GM18517 (cell line): Measurements from ENCODE around the gene SHANK3.
"Not testable (repeated sequence)": the region's sequence is repeated elsewhere in the genome, so short reads cannot be mapped to it uniquely, and the experiment has no call there.

Experiments used
- ATAC-seq: cut with Tn5 transposase; IDR thresholded peaks from one replicate; pipeline ENCODE4 v1.9.1; 2021; ENCODE audit warnings: mild to moderate bottlenecking, moderate library complexity; ENCODE audit not compliant: unreplicated experiment

SHANK3 gene

DNA sequence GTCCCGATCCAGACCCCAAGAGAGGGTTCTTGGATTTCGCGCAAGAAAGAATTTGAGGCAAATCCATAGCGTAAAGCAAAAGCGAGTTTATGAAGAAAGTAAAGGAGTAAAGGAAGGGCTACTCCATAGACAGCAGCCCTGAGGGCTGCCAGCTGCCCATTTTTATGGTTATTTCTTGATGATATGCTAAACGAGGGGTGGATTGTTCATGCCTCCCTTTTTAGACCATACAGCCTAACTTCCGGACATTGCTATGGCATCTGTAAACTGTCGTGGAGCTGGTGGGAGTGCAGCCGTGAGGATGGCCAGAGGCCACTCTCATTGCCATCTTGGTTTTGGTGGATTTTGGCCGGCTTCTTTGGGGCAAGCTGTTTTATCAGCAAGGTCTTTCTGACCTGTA lies 19.4 kb upstream of the SHANK3 start:
- ATAC-seq: no peak

DNA sequence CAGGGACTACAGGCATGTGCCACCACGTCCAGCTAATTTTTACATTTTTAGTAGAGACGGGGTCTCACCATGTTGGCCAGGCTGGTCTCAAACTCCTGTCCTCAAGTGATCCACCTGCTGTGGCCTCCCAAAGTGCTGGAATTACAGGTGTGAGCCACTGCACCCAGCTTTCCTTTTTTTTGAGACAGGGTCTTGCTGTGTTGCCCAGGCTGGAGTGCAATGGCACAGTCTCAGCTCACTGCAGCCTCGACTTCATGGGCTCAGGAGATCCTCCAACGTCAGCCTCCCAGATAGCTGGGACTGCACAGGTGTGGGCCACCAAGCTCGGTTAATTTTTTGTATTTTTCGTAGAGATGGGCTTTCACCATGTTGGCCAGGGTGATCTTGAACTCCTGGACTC lies 18.0 kb upstream of the SHANK3 start:
- ATAC-seq: not testable (repeated sequence)

DNA sequence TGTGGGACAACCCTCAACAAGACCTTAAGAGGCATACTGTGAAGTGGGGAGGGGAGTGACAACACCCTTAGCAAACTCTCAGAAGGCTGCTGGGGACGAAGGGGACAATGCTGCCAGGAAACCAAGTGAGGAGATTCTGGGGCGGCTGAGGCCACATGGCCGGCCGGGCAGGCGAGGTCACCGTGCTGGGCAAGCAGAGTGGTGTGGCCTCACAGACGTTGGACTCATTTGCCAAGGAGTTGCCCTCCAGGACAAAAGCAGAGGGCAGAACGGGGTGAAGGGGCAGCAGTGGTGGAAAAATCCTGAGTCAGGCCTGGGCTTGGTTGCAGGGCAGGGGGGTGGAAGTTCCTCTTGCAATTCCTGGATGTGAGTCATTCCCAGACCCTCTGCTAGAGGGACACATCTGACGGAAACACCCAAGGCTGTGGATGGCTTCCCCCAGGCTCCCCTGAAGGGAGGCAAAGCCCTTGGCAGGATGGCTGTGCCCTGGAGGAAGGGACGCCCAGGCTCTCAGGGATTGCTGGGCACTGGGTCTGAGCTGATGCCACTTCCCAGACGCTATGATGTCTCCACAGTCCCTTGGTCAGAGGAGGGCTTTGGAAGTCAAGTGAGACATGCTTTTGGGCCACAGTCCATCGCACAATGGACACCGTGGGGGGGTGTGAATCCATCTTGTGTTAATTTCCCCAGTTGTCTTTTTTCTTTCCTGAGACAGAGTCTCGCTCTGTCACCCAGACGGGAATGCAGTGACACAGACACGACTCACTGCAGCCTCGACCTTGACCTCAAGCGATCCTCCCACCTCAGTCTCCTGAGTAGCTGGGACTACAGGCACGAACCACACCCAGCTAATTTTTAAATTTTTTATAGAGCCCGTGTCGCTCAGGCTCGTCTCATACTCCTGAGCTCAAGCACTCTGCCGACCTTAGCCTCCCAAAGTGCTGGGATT lies 16.2 kb upstream of the SHANK3 start:
- no peak for ATAC-seq

DNA sequence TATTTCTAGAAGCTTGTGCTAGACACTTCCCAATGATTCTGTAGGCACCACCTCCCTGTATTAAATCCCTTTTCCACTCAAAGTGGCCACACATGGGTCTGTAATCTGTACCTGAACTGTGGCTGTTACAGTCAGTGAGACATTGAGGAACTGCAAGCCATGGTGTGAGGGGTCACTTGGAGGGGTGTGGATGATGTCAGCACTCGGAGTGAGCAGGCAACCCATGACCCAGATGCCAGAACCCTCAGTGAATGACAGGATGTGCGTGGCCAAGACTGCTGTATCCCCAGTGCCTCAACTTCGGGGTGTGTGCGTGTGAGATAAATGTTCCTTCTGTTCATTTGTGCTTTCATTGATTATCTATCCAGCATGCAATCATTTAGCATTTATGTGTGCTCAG lies 14.7 kb upstream of the SHANK3 start:
- no peak for ATAC-seq

DNA sequence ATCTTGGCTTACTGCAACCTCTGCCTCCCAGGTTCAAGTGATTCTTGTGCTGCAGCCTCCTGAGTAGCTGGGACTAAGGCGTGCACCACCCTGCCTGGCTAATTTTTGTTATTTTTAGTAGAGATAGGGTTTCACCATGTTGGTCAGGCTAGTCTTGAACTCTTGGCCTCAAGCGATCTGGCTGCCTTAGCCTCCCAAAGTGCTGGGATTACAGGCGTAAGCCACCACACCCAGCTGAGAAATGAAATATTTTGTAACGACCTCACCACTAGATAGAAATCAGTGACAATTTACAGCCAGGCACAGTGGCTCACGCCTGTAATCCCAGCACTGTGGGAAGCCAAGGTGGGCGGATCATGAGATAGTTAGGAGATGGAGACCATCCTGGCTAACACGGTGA lies 12.9 kb upstream of the SHANK3 start:
- not testable (repeated sequence) for ATAC-seq

DNA sequence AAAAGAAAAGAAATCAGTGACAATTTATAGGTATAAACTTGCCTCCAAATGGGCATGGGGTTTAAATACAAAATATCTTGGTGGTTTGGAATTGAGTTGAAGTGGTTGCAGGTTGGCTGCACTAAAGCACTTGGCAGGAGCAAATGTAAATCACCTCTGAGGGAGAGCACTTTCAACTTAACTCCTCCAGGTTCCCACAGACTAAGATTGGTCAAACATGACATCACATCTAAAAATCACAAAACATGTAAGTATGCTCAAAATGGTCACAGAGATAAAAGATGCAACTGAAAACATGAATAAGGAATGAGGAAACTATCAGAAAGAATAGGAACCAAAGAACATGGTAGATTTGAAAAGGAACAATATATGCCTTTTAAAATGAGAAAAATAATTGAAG lies 12.3 kb upstream of the SHANK3 start:
- ATAC-seq: no peak

DNA sequence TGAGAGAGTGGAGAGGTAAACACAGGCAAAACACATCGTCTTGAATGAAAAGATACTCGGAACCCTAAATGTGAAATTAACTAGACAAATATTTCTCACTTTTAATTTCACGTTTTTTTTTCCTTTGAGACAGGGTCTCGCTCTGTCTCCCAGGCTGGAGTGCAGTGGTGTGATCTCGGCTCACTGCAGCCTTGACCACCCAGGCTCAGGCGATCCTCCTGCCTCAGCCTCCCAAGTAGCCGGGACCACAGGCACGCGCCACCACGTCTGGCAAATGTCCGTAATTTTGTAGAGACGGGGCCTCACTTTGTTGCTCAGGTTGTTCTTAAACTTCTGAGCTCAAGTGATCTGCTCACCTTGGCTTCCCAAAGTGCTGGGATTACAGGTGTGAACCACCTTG lies 7.4 kb upstream of the SHANK3 start:
- ATAC-seq: no peak

DNA sequence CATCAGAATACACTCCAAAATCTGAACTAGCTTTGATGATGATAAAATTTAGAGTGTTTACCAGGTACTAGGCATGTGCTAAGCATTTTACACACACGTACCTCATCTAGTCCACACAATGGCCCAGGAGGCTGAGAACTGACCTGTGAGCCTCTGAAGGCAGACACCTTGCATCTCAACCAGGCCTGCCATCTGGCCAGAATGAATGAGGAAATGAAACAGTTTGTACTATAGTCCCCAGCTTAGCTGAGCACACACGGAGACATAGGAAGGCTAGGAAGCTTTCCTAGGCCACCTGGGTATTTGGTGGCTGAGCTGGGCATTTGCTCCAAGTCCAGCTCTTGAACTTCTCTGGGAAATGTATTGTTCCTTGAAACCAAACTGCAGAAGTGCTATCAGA lies 6.9 kb upstream of the SHANK3 start:
- ATAC-seq: no peak

DNA sequence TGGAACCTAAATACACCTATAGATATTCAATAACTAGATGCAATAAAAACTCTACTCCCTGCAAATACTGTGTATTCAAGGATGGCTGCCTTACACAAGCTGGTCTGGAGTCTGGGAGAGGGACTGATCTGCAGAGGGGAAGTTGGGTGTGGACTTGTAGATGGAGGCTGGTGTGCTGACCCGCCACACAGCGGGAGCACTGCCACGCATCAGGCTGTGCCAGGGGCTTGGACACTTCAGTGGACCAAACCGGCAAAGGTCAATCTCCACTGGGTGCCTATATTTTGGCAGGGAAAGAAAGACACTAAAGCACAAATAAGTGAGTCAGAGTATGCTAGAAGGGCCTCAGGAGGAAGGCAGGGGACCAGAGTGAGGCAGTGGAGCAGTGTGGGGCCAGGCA lies 2.1 kb upstream of the SHANK3 start:
- ATAC-seq: no peak

DNA sequence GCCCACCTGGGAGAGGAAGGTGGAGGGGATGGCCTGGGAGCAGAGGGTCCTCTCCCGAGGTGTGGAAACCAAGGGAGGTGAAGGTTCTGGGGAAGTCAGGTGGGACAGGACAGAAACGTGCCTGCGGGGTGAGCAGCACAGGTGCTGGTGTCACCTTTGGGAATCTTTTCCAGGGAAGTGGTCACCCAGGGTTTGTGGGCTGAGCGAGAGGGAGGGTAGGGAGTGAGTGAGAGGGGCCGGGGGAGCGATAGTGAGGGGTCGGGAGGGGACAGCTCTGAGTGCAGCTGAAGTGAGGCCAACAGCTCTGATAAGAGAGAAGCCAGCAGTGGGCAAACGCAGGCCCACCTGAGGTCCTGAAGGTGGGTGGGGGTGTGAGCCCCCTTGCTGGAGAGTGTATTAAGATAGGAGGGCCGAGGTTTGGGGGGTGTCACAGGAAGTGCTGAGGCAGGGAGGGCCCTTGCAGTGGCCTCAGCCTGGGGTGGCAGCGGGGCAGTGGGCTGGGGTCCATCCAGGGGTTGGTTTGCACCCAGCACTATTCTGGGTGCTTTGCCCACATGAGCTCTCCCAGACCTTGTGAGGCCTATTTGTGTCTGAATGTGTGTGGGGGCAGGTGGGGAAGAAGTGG lies 1.6 kb upstream of the SHANK3 start:
- no peak for ATAC-seq

DNA sequence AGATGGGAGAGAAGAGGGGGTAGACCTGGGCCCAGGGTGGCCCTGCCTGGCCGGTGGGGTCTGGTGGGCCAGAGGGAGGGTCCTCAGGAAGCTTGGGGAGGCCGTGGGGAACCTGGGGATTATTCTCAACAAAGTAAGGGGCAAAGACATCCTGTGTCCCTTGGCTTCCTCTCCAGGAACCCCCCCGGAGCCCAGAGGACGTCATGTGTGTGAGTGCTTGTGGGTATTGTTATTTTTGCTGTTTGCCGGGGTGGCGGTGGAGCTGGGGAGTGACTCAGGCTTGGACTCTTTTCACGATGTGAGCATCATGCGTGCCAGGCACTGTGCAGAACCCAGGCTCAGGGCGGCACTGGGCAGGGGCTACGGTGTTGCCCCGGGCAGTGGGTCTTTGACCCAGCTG lies 982 bp upstream of the SHANK3 start:
- no peak for ATAC-seq

DNA sequence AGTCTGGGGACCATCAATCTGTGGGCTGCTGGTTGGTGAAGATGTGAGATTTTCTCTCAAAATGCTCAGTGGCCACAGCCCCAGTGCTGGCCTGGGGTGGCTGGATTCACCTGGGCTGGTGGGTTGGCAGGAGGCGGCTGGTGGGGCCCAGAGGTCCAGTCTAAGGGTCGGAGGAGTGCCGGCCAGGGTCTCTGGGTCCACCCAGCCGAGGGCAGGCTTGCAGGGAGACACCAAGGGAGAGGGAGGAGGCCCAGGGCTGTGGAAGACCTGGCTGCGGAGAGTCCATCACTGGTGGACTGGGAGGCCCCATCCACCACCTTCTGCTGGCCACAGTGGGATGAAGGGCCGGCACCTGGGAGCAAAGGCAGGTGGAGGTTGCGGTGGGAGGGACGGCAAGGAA lies 582 bp upstream of the SHANK3 start:
- no peak for ATAC-seq

DNA sequence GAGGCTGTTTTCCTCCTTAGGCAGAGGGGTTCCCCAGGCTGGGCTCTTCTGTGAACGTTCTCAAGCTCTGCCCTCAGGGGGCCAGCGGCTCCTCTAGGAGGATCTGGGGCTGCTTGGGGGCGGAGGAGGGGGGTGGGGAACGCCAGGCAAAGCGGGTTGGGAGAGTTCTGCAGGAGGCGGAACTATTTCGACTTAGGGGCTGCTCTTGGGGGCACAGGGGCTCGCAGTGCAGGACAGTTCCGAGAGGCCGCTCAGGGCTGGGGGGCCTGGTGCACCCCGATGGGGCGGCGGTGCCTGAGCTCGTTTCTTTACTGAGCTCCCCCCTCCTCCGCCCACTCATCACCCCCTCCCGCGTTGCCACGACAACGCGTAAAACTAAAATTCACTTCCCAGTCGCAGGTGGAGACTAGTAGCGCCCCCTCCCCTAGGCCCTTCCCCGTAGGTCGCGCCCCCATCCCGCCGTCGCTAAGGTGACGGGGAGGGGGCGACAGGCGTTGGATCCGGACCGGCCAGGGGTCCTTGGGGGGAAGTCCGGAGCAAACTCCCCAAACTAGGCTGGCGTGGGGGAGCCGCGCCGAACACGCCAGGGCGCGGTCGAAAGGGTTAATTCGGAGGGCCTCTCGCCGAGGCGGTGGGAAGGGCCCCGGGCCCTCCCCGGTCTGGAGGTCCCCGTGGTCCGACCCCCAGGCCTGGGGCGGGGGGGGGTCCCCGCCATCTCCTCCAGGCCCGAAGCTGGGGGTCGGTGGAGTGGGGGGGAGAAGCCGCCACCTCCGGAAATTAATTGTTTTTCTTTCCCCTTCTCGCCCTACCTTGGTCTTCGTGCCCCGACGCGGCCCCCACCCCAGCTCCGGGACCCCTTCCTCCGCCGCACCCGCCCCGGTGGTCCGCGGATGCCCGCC lies 857 bp downstream of the SHANK3 start:
- ATAC-seq: no peak

DNA sequence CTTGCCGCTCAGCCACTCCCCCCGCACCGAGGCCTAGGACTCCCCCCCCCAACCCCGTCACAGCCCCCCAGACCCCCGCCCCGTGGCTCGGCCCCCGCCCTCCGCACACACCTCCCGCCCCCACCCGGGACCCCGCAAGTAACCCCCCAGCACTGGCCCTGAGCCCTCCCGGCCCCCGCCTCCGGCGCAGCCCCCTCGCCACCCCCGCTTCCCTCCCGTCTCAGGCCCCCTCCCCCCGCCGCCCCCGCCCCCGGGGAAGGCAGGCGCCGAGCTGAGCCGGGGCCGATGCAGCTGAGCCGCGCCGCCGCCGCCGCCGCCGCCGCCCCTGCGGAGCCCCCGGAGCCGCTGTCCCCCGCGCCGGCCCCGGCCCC lies 1.5 kb downstream of the SHANK3 start:
- ATAC-seq: no peak

DNA sequence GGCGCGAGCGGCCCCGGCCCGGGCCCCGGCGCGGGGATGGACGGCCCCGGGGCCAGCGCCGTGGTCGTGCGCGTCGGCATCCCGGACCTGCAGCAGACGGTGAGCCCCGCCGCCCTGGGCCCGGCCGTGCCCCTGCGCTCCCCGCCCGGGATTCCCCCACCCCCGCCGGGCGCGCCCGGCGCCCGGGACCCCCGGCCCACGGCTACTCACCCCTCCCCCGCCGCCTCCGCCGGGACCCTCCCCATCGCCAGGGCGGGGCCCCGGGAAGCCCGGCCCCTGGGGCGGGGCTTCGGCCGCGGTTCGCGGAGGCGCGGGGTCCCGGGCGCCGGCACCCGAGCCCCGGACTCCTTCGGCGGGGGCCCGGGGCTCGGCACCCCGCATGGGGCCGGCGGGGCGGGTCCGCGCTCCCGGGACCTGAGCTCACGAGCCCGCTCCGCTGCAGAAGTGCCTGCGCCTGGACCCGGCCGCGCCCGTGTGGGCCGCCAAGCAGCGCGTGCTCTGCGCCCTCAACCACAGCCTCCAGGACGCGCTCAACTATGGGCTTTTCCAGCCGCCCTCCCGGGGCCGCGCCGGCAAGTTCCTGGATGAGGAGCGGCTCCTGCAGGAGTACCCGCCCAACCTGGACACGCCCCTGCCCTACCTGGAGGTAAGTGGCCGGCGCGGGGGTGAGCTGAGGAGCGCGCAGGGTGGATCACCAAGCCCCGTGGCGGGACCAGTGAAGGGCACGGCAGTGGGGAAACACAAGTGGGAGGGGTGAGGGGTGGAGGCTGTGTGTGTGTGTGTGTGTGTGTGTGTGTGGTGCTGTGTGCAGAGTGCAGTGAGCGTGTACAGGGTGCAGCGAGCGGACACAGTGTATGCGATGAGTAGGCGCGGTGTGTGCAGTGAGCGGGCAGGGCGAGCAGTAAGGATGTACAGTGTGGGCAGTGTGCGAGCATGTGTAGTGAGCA lies 2.3 kb downstream of the SHANK3 start:
- no peak for ATAC-seq

DNA sequence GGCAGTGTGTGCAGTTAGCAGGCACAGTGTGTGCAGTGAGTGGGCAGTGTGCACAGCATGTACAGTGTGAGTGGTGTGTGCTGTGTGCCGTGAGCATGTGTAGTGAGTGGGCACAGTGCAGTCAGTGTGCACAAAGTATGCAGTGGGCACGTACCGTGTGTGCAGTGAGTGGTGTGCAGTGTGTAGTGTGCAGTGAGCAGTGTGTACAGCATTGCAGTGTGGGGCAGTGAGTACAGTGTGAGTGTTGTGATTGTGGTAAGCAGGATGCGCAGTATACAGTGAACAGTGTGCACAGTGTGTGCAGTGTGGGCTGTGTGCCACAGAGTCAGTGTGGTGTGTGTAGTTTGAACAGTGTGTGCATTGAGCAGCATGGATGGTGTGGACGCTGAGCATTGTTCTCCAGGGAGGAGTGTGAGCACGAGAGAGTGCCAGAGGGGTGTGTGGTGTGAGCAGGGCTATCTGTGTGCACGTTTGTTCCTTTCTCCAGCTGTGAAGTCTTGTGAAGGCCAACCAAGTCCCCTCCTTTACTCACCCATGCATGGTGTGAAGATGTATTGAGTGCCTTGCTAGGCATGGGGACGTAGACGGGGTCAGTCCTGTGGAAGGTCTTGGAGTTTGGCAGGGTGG lies 3.0 kb downstream of the SHANK3 start:
- no peak for ATAC-seq

DNA sequence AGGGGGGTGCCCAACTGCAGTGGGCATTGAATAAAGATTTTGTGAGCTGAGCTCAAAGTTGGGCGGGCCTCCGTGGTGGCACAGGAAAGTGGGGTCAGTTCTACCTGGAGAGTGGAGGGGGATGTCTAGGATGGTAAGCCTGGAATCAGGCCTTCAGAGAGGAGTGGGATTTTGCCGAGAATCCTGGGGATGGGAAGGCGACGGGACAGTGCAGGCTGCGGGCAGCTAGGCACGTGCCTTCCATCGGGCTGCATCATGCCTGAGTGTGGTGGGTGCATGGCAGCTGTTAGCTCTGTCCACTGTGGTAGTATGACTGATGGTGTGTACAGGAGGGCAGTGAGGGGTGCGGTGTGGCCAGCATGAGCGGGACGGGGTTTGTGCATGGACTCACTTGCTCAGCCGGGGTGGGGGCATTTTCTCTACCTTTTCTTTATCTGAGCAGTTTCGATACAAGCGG lies 3.6 kb downstream of the SHANK3 start:
- ATAC-seq: no peak

DNA sequence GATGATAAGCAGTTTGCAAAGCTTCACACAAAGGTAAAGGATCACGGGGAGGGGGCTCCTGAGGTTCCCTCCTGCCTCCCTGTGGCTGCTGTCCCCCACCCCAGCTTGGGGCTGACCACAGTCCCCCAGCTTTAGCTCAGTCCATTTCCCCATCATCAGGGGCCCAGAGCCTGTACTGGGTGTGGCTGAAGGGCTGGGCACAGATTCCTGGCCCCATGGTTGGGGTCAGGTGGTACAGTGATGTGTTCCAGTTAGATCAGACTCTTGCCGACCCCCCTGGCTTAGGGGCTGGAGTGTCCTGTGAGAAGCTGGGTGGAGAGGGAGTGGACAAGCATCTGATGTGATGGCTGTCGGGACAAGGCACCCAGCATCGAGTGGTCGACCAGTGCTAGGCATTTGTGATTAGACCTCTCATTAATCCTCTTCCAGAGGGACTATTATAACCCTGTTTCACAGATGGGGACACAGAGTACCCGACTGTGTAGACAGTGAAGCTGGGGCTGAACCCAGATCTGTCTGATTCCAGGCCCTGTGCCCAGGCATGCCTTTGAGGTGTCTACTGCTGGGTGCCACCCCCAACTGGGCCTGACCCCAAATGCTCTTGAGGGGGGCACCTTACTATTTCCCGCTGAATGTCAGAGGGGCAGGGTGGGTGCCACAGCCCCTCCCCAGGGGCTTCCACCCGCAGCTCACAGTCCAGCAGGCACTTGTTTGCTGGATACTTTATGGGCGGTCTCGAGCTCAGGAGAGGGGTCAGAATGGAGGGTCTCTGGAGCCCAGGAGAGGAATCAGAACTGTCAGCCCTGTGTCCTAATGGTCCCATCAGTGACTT lies 4.3 kb downstream of the SHANK3 start:
- no peak for ATAC-seq
